ENCODE data around the gene CALML3. TPM values are rescaled to one million over a fixed set of nuclear protein-coding genes. Genes with fewer than 3 reads are reported as not detected.

Gene CALML3
- polyA plus RNA-seq, 1 donor from 2014 or later: not detected

GRCh38 chr10:5500910-5501309 lies 23.9 kb upstream of the CALML3 start:
- Histone ChIP-seq H3K4me3 (ENCODE audit: low read length) (no peak overlapping the region), H3F3A (ENCODE audit: insufficient read depth, low read length, poor library complexity, severe bottlenecking) (no peaks in the 10 kb centered on the region), H3K27me3 (ENCODE audit: insufficient read depth, low read depth, low read length) (no peaks in the 10 kb centered on the region), H4K20me1 (ENCODE audit: insufficient read depth) (no peaks in the 10 kb centered on the region), H3K27ac (ENCODE audit: low read length) (no peak overlapping the region), H3K79me2 (replicated peaks; ENCODE audit: insufficient read depth, low read length) (no peaks in the 10 kb centered on the region), H3K9me2 (ENCODE audit: insufficient read depth, low read length) (no peaks in the 10 kb centered on the region), H3K9ac (ENCODE audit: low read length) (no peak overlapping the region), H2AFZ (ENCODE audit: low read depth, low read length) (no peak overlapping the region), H3K36me3 (ENCODE audit: insufficient read depth, low read length) (no peaks in the 10 kb centered on the region), H3K4me2 (ENCODE audit: low read length) (no peak overlapping the region), H3K9me3 (ENCODE audit: low read length) (no peaks in the 10 kb centered on the region)
- no peak for TF ChIP-seq TAF1 (IDR thresholded peaks at IDR 0.05; ENCODE audit: low read depth)
- TF ChIP-seq REST (IDR thresholded peaks at IDR 0.05; ENCODE audit: borderline replicate concordance): no peak
- no peak for TF ChIP-seq MXI1 (conservative IDR thresholded peaks at IDR 0.05; ENCODE audit: poor library complexity, severe bottlenecking)
- TF ChIP-seq CTCF (IDR thresholded peaks at IDR 0.05; ENCODE audit: poor library complexity, severe bottlenecking): no peak
- TF ChIP-seq RAD21 (conservative IDR thresholded peaks at IDR 0.05): no peak
- no peak for TF ChIP-seq POLR2AphosphoS5 (IDR thresholded peaks at IDR 0.05)
- no peak for TF ChIP-seq EZH2 (IDR thresholded peaks at IDR 0.05; ENCODE audit: borderline replicate concordance, insufficient read depth, low read length, poor library complexity, severe bottlenecking)
- TF ChIP-seq SMC3 (conservative IDR thresholded peaks at IDR 0.05; ENCODE audit: poor library complexity): no peak
- no peak for TF ChIP-seq EP300 (conservative IDR thresholded peaks at IDR 0.05; ENCODE audit: poor library complexity, severe bottlenecking)

GRCh38 chr10:5502061-5502521 lies 22.7 kb upstream of the CALML3 start:
- no peak overlapping the region for H3K9ac ChIP-seq (ENCODE audit: low read length)
- no peaks in the 10 kb centered on the region for H3K36me3 ChIP-seq (ENCODE audit: insufficient read depth, low read length)
- no peaks in the 10 kb centered on the region for H3K9me3 ChIP-seq (ENCODE audit: low read length)
- H4K20me1 ChIP-seq (ENCODE audit: insufficient read depth): no peaks in the 10 kb centered on the region
- no peak overlapping the region for H2AFZ ChIP-seq (ENCODE audit: low read depth, low read length)
- no peaks in the 10 kb centered on the region for H3K27me3 ChIP-seq (ENCODE audit: insufficient read depth, low read depth, low read length)
- H3F3A ChIP-seq (ENCODE audit: insufficient read depth, low read length, poor library complexity, severe bottlenecking): no peaks in the 10 kb centered on the region
- H3K4me3 ChIP-seq (ENCODE audit: low read length): no peak overlapping the region
- TF ChIP-seq MXI1 (conservative IDR thresholded peaks at IDR 0.05; ENCODE audit: poor library complexity, severe bottlenecking) (no peak), SMC3 (conservative IDR thresholded peaks at IDR 0.05; ENCODE audit: poor library complexity) (no peak), EZH2 (IDR thresholded peaks at IDR 0.05; ENCODE audit: borderline replicate concordance, insufficient read depth, low read length, poor library complexity, severe bottlenecking) (no peak), RAD21 (conservative IDR thresholded peaks at IDR 0.05) (no peak), CTCF (IDR thresholded peaks at IDR 0.05; ENCODE audit: poor library complexity, severe bottlenecking) (no peak), REST (IDR thresholded peaks at IDR 0.05; ENCODE audit: borderline replicate concordance) (no peak)
- no peaks in the 10 kb centered on the region for H3K79me2 ChIP-seq (replicated peaks; ENCODE audit: insufficient read depth, low read length)
- no peak overlapping the region for H3K4me2 ChIP-seq (ENCODE audit: low read length)
- no peaks in the 10 kb centered on the region for H3K9me2 ChIP-seq (ENCODE audit: insufficient read depth, low read length)
- no peak overlapping the region for H3K27ac ChIP-seq (ENCODE audit: low read length)

All from neural cell (in vitro differentiated cells).